HG02798 (cell line): Measurements from ENCODE around the gene CERS2.
A peak's percentile ranks its signal among the peaks of the same experiment; 100 is the strongest.

Experiments
- ATAC-seq: cut with Tn5 transposase; IDR thresholded peaks from one replicate; pipeline ENCODE4 v1.9.1; 2021; ENCODE audit warnings: mild to moderate bottlenecking; ENCODE audit not compliant: unreplicated experiment, poor library complexity

CERS2 gene

GRCh38 chr1:150999051-150999674 lies 24.5 kb upstream of the CERS2 start:
- no peak for ATAC-seq

GRCh38 chr1:150997949-150998348 lies 23.3 kb upstream of the CERS2 start:
- ATAC-seq, result no peak

- ATAC-seq, result no peak
These were observed 22.7 kb upstream of the CERS2 start for GRCh38 chr1:150997126-150997872.

GRCh38 chr1:150995896-150996295 lies 21.3 kb upstream of the CERS2 start:
- no peak for ATAC-seq

GRCh38 chr1:150995460-150995859 lies 20.8 kb upstream of the CERS2 start:
- ATAC-seq, result no peak

- no peak for ATAC-seq
These were observed 19.6 kb upstream of the CERS2 start for GRCh38 chr1:150994248-150994647.

GRCh38 chr1:150992626-150993025 lies 18.0 kb upstream of the CERS2 start:
- ATAC-seq, result no peak

GRCh38 chr1:150987924-150988323 lies 13.3 kb upstream of the CERS2 start:
- no peak for ATAC-seq

GRCh38 chr1:150985179-150985825 lies 10.7 kb upstream of the CERS2 start:
- no peak for ATAC-seq

GRCh38 chr1:150981805-150982712 lies 7.4 kb upstream of the CERS2 start, which contains the start of gene ANXA9:
ANXA9 (plus strand) TSS chr1:150982292; CDS start chr1:150983106, 814 bp downstream.
- ATAC-seq, result no peak

- no peak for ATAC-seq
These were observed 6.7 kb upstream of the CERS2 start for GRCh38 chr1:150981177-150981804.

- ATAC-seq, result peak; percentile 41
These were observed 4.7 kb upstream of the CERS2 start for GRCh38 chr1:150979092-150980056.

GRCh38 chr1:150976879-150977694 lies 2.5 kb upstream of the CERS2 start:
- ATAC-seq, result no peak

- no peak for ATAC-seq
These were observed 1.8 kb upstream of the CERS2 start for GRCh38 chr1:150976401-150976821.

GRCh38 chr1:150973836-150974579 lies 627 bp downstream of the CERS2 start:
- peak; percentile 63 for ATAC-seq

GRCh38 chr1:150973258-150973835 lies 1.3 kb downstream of the CERS2 start:
- no peak for ATAC-seq

- ATAC-seq, result no peak
These were observed 2.2 kb downstream of the CERS2 start for GRCh38 chr1:150972417-150972940.
